ENCODE results near the gene FNDC11. TPM values are rescaled to one million over a fixed set of nuclear protein-coding genes. Genes with fewer than 3 reads are reported as not detected.

FNDC11 gene
- polyA plus RNA-seq, 4 donors, result 0.22 to 0.25 TPM; not detected in 2

GRCh38 chr20:63539441-63540370 is 14.3 kb upstream of the FNDC11 start:
- Histone ChIP-seq H3K36me3 (ENCODE audit: control insufficient read depth in 3 of 3, insufficient read depth in 2 of 3, low read depth in 1 of 3, low read length in 3 of 3) (no peaks in the 10 kb centered on the region), H3K4me1 (ENCODE audit: control insufficient read depth in 3 of 3, insufficient read depth in 2 of 3, low read depth in 1 of 3, low read length in 2 of 3) (peaks cover 0 to 25% (median 2%) of the 10 kb centered on the region in 3 donors), H3K9me3 (ENCODE audit: control insufficient read depth in 2 of 2, insufficient read depth in 1 of 2, low read depth in 1 of 2, low read length in 1 of 2) (no peaks in the 10 kb centered on the region), H3K4me3 (ENCODE audit: low read depth in 1 of 3, low read length in 3 of 3) (no peak overlapping the region), H3K27me3 (ENCODE audit: control insufficient read depth in 3 of 3, insufficient read depth in 3 of 3, low read length in 3 of 3) (peaks cover 0 to 4% (median 0%) of the 10 kb centered on the region in 3 donors), H3K27ac (ENCODE audit: low read depth in 1 of 3, low read length in 2 of 3) (no peak overlapping the region)
- WGBS, 3 donors, result 83 to 88% (median 85%) methylated on average over 29 of the region's 29 CpGs
- DNase-seq (no peak), FAIRE-seq (no peak)

GRCh38 chr20:63540417-63541186 is 13.4 kb upstream of the FNDC11 start:
- 55 to 77% (median 66%) methylated on average over 45 to 49 of the region's 49 CpGs for whole genome bisulfite sequencing, 3 donors
- peaks cover 0 to 5% (median 0%) of the 10 kb centered on the region in 3 donors for H3K27me3 ChIP-seq (ENCODE audit: control insufficient read depth in 3 of 3, insufficient read depth in 3 of 3, low read length in 3 of 3)
- H3K27ac ChIP-seq (ENCODE audit: low read depth in 1 of 3, low read length in 2 of 3), result no peak overlapping the region
- FAIRE-seq (no peak), DNase-seq (no peak)
- no peaks in the 10 kb centered on the region for H3K36me3 ChIP-seq (ENCODE audit: control insufficient read depth in 3 of 3, insufficient read depth in 2 of 3, low read depth in 1 of 3, low read length in 3 of 3)
- H3K4me1 ChIP-seq (ENCODE audit: control insufficient read depth in 3 of 3, insufficient read depth in 2 of 3, low read depth in 1 of 3, low read length in 2 of 3), result peaks cover 0 to 26% (median 2%) of the 10 kb centered on the region in 3 donors
- H3K4me3 ChIP-seq (ENCODE audit: low read depth in 1 of 3, low read length in 3 of 3), result no peak overlapping the region
- H3K9me3 ChIP-seq (ENCODE audit: control insufficient read depth in 2 of 2, insufficient read depth in 1 of 2, low read depth in 1 of 2, low read length in 1 of 2), result no peaks in the 10 kb centered on the region

- WGBS, 3 donors, result 87 to 95% (median 91%) methylated on average over 25 to 28 of the region's 28 CpGs
- peaks cover 0 to 12% (median 2%) of the 10 kb centered on the region in 3 donors for H3K27me3 ChIP-seq (ENCODE audit: control insufficient read depth in 3 of 3, insufficient read depth in 3 of 3, low read length in 3 of 3)
- DNase-seq (no peak), FAIRE-seq (no peak)
- no peak overlapping the region for H3K27ac ChIP-seq (ENCODE audit: low read depth in 1 of 3, low read length in 2 of 3)
- H3K4me3 ChIP-seq (ENCODE audit: low read depth in 1 of 3, low read length in 3 of 3), result no peak overlapping the region
- H3K9me3 ChIP-seq (ENCODE audit: control insufficient read depth in 2 of 2, insufficient read depth in 1 of 2, low read depth in 1 of 2, low read length in 1 of 2), result no peaks in the 10 kb centered on the region
- H3K4me1 ChIP-seq (ENCODE audit: control insufficient read depth in 3 of 3, insufficient read depth in 2 of 3, low read depth in 1 of 3, low read length in 2 of 3), result peaks cover 0 to 33% (median 2%) of the 10 kb centered on the region in 3 donors
- H3K36me3 ChIP-seq (ENCODE audit: control insufficient read depth in 3 of 3, insufficient read depth in 2 of 3, low read depth in 1 of 3, low read length in 3 of 3), result no peaks in the 10 kb centered on the region
These were observed 12.6 kb upstream of the FNDC11 start for GRCh38 chr20:63541371-63541770.

- 53 to 84% (median 55%) methylated on average over 31 to 36 of the region's 36 CpGs for WGBS, 3 donors
- Histone ChIP-seq H3K27ac (ENCODE audit: low read depth in 1 of 3, low read length in 2 of 3) (no peak overlapping the region), H3K27me3 (ENCODE audit: control insufficient read depth in 3 of 3, insufficient read depth in 3 of 3, low read length in 3 of 3) (peaks cover 0 to 18% (median 4%) of the 10 kb centered on the region in 3 donors), H3K9me3 (ENCODE audit: control insufficient read depth in 2 of 2, insufficient read depth in 1 of 2, low read depth in 1 of 2, low read length in 1 of 2) (no peaks in the 10 kb centered on the region), H3K36me3 (ENCODE audit: control insufficient read depth in 3 of 3, insufficient read depth in 2 of 3, low read depth in 1 of 3, low read length in 3 of 3) (no peaks in the 10 kb centered on the region), H3K4me1 (ENCODE audit: control insufficient read depth in 3 of 3, insufficient read depth in 2 of 3, low read depth in 1 of 3, low read length in 2 of 3) (peaks cover 0 to 32% (median 2%) of the 10 kb centered on the region in 3 donors), H3K4me3 (ENCODE audit: low read depth in 1 of 3, low read length in 3 of 3) (no peak overlapping the region)
- no peak for DNase-seq
- FAIRE-seq, result no peak
These were observed 11.9 kb upstream of the FNDC11 start for GRCh38 chr20:63542031-63542559.

GRCh38 chr20:63542696-63543095 is 11.3 kb upstream of the FNDC11 start:
- peaks cover 0 to 26% (median 2%) of the 10 kb centered on the region in 3 donors for H3K4me1 ChIP-seq (ENCODE audit: control insufficient read depth in 3 of 3, insufficient read depth in 2 of 3, low read depth in 1 of 3, low read length in 2 of 3)
- FAIRE-seq, result no peak
- no peak overlapping the region for H3K27ac ChIP-seq (ENCODE audit: low read depth in 1 of 3, low read length in 2 of 3)
- H3K27me3 ChIP-seq (ENCODE audit: control insufficient read depth in 3 of 3, insufficient read depth in 3 of 3, low read length in 3 of 3), result peaks cover 0 to 24% (median 8%) of the 10 kb centered on the region in 3 donors
- no peaks in the 10 kb centered on the region for H3K36me3 ChIP-seq (ENCODE audit: control insufficient read depth in 3 of 3, insufficient read depth in 2 of 3, low read depth in 1 of 3, low read length in 3 of 3)
- WGBS, 3 donors, result 66 to 79% (median 70%) methylated on average over 10 of the region's 10 CpGs
- no peaks in the 10 kb centered on the region for H3K9me3 ChIP-seq (ENCODE audit: control insufficient read depth in 2 of 2, insufficient read depth in 1 of 2, low read depth in 1 of 2, low read length in 1 of 2)
- no peak for DNase-seq
- H3K4me3 ChIP-seq (ENCODE audit: low read depth in 1 of 3, low read length in 3 of 3), result no peak overlapping the region

- H3K9me3 ChIP-seq (ENCODE audit: control insufficient read depth in 2 of 2, insufficient read depth in 1 of 2, low read depth in 1 of 2, low read length in 1 of 2), result no peaks in the 10 kb centered on the region
- 69 to 85% (median 84%) methylated on average over 10 of the region's 10 CpGs for WGBS, 3 donors
- DNase-seq (no peak), FAIRE-seq (no peak)
- H3K4me1 ChIP-seq (ENCODE audit: control insufficient read depth in 3 of 3, insufficient read depth in 2 of 3, low read depth in 1 of 3, low read length in 2 of 3), result peaks cover 0 to 25% (median 2%) of the 10 kb centered on the region in 3 donors
- H3K27me3 ChIP-seq (ENCODE audit: control insufficient read depth in 3 of 3, insufficient read depth in 3 of 3, low read length in 3 of 3), result peaks cover 0 to 27% (median 8%) of the 10 kb centered on the region in 3 donors
- H3K36me3 ChIP-seq (ENCODE audit: control insufficient read depth in 3 of 3, insufficient read depth in 2 of 3, low read depth in 1 of 3, low read length in 3 of 3), result no peaks in the 10 kb centered on the region
- no peak overlapping the region for H3K4me3 ChIP-seq (ENCODE audit: low read depth in 1 of 3, low read length in 3 of 3)
- H3K27ac ChIP-seq (ENCODE audit: low read depth in 1 of 3, low read length in 2 of 3), result no peak overlapping the region
These were observed 10.8 kb upstream of the FNDC11 start for GRCh38 chr20:63543131-63543530.

- H3K4me1 ChIP-seq (ENCODE audit: control insufficient read depth in 3 of 3, insufficient read depth in 2 of 3, low read depth in 1 of 3, low read length in 2 of 3), result peaks cover 0 to 25% (median 0%) of the 10 kb centered on the region in 3 donors
- no peaks in the 10 kb centered on the region for H3K9me3 ChIP-seq (ENCODE audit: control insufficient read depth in 2 of 2, insufficient read depth in 1 of 2, low read depth in 1 of 2, low read length in 1 of 2)
- no peaks in the 10 kb centered on the region for H3K36me3 ChIP-seq (ENCODE audit: control insufficient read depth in 3 of 3, insufficient read depth in 2 of 3, low read depth in 1 of 3, low read length in 3 of 3)
- no peak overlapping the region for H3K27ac ChIP-seq (ENCODE audit: low read depth in 1 of 3, low read length in 2 of 3)
- no peak overlapping the region for H3K4me3 ChIP-seq (ENCODE audit: low read depth in 1 of 3, low read length in 3 of 3)
- no peak for FAIRE-seq
- 60 to 84% (median 81%) methylated on average over 6 of the region's 6 CpGs for WGBS, 3 donors
- H3K27me3 ChIP-seq (ENCODE audit: control insufficient read depth in 3 of 3, insufficient read depth in 3 of 3, low read length in 3 of 3), result peaks cover 0 to 33% (median 8%) of the 10 kb centered on the region in 3 donors
- DNase-seq, result no peak
These were observed 10.2 kb upstream of the FNDC11 start for GRCh38 chr20:63543733-63544132.
